WTC11 (cell line): ENCODE results near the gene ALK. TPM values are rescaled to one million over a fixed set of nuclear protein-coding genes. Genes with fewer than 3 reads are reported as not detected.

ENCODE experiments used
- ATAC-seq: fragments of 200-7000 bp; cut with Tn5 transposase; 2 replicates; pipeline ENCODE4 v1.10.0; 2021; ENCODE audit warnings: mild to moderate bottlenecking, moderate library complexity
- CTCF ChIA-PET: fragments of 300-600 bp; sonication (Branson Sonifier 250); formaldehyde crosslinking; loops from one replicate; lab custom pipeline; 2021; ENCODE audit warnings: antibody characterized with exemption; lab: Charles Lee
- POLR2A ChIA-PET: fragments of 350-600 bp; sonication (Branson Sonifier 250); formaldehyde crosslinking; loops from one replicate; lab custom pipeline; 2021; ENCODE audit warnings: antibody characterized with exemption; lab: Charles Lee
- DNase-seq: peaks from one replicate; pipeline ENCODE4 v3.0.0; 2021; ENCODE audit warnings: low spot score
- H3K27ac Mint-ChIP-seq: 2 replicates; pipeline ENCODE4 v1.8.0; 2021; ENCODE audit warnings: mixed read lengths
- H3K27me3 Mint-ChIP-seq: 2 replicates; pipeline ENCODE4 v1.8.0; 2021; ENCODE audit warnings: low read depth, mild to moderate bottlenecking, moderate library complexity, mixed read lengths
- H3K36me3 Mint-ChIP-seq: 2 replicates; pipeline ENCODE4 v1.8.0; 2021; ENCODE audit warnings: mixed read lengths
- H3K4me1 Mint-ChIP-seq: 2 replicates; pipeline ENCODE4 v1.8.0; 2022; ENCODE audit warnings: mixed read lengths
- H3K4me3 Mint-ChIP-seq: 2 replicates; pipeline ENCODE4 v1.8.0; 2021; ENCODE audit warnings: mild to moderate bottlenecking, moderate library complexity, mixed read lengths
- H3K9me3 Mint-ChIP-seq: 2 replicates; pipeline ENCODE4 v1.8.0; 2021; ENCODE audit warnings: mixed read lengths
- ARID4B ChIP-seq: sonication (generic); formaldehyde crosslinking; IDR thresholded peaks from 2 replicates; pipeline ENCODE4 v1.8.0; 2023; ENCODE audit warnings: missing genetic modification reagents, mild to moderate bottlenecking, borderline replicate concordance
- ATF1 ChIP-seq: sonication (generic); formaldehyde crosslinking; IDR thresholded peaks from 2 replicates; pipeline ENCODE4 v1.8.1; 2023; ENCODE audit warnings: mild to moderate bottlenecking, moderate library complexity, missing genetic modification reagents
- ERG ChIP-seq: fragments of 250-450 bp; sonication (Bioruptor Pico); IDR thresholded peaks from 2 replicates; pipeline ENCODE4 v1.8.0; 2021; ENCODE audit warnings: mild to moderate bottlenecking
- FOXP1 ChIP-seq: sonication (generic); formaldehyde crosslinking; IDR thresholded peaks from 2 replicates; pipeline ENCODE4 v1.8.0; 2022; ENCODE audit warnings: missing genetic modification reagents, mild to moderate bottlenecking, moderate library complexity, borderline replicate concordance
- GABPB1 ChIP-seq: sonication (generic); formaldehyde crosslinking; IDR thresholded peaks from 2 replicates; pipeline ENCODE4 v1.8.1; 2023; ENCODE audit warnings: mild to moderate bottlenecking, missing genetic modification reagents
- GTF2I ChIP-seq: fragments of 250-450 bp; sonication (Bioruptor Pico); conservative IDR thresholded peaks from 2 replicates; pipeline ENCODE4 v1.4.0; 2021; ENCODE audit warnings: mild to moderate bottlenecking
- HMGXB4 ChIP-seq: sonication (generic); formaldehyde crosslinking; IDR thresholded peaks from 2 replicates; pipeline ENCODE4 v1.8.1; 2023; ENCODE audit warnings: mild to moderate bottlenecking, moderate library complexity, missing genetic modification reagents
- JAZF1 ChIP-seq: fragments of 250-450 bp; sonication (Bioruptor Pico); IDR thresholded peaks from 2 replicates; pipeline ENCODE4 v1.9.0; 2021; ENCODE audit warnings: moderate library complexity, mild to moderate bottlenecking, inconsistent platforms
- MAX ChIP-seq: sonication (generic); formaldehyde crosslinking; IDR thresholded peaks from 2 replicates; pipeline ENCODE4 v1.8.0; 2022; ENCODE audit warnings: mild to moderate bottlenecking, missing genetic modification reagents
- MLX ChIP-seq: sonication (generic); formaldehyde crosslinking; IDR thresholded peaks from 2 replicates; pipeline ENCODE4 v1.8.1; 2023; ENCODE audit warnings: mild to moderate bottlenecking, missing genetic modification reagents, moderate library complexity
- MXD4 ChIP-seq: fragments of 250-450 bp; sonication (Bioruptor Pico); IDR thresholded peaks from 2 replicates; pipeline ENCODE4 v1.8.0; 2021; ENCODE audit warnings: mild to moderate bottlenecking, moderate library complexity, borderline replicate concordance
- OVOL2 ChIP-seq: fragments of 250-450 bp; sonication (Bioruptor Pico); IDR thresholded peaks from 2 replicates; pipeline ENCODE4 v1.9.0; 2021; ENCODE audit warnings: mild to moderate bottlenecking, borderline replicate concordance
- TCF7 ChIP-seq: sonication (generic); formaldehyde crosslinking; IDR thresholded peaks from 2 replicates; pipeline ENCODE4 v1.8.0; 2022; ENCODE audit warnings: mild to moderate bottlenecking, low read depth, missing genetic modification reagents, moderate library complexity
- ZMAT4 ChIP-seq: fragments of 250-450 bp; sonication (Bioruptor Pico); IDR thresholded peaks from 2 replicates; pipeline ENCODE4 v1.9.0; 2021; ENCODE audit warnings: mild to moderate bottlenecking
- ZNF138 ChIP-seq: sonication (generic); formaldehyde crosslinking; conservative IDR thresholded peaks from 2 replicates; pipeline ENCODE4 v1.8.1; 2022; ENCODE audit warnings: mild to moderate bottlenecking, moderate library complexity, missing genetic modification reagents
- ZNF512 ChIP-seq: sonication (generic); formaldehyde crosslinking; IDR thresholded peaks from 2 replicates; pipeline ENCODE4 v1.8.1; 2022; ENCODE audit warnings: missing genetic modification reagents, borderline replicate concordance
- total RNA-seq: library from RNA; stranded (reverse); gene quantifications from 3 replicates; pipeline ENCODE4 v1.2.3, GENCODE V29; 2021

Gene ALK
- total RNA-seq, 1 experiment from 2014 or later: not detected

GRCh38 chr2:29281916-29282247, 639.5 kb downstream of the ALK start:
- Mint-ChIP-seq H3K27ac (no peak overlapping the region), H3K27me3 (no peaks in the 10 kb centered on the region; the same call in 1 of the 2 replicates), H3K4me1 (peaks cover 9% of the 10 kb centered on the region), H3K9me3 (peaks cover 12% of the 10 kb centered on the region), H3K4me3 (no peak overlapping the region), H3K36me3 (peaks cover 4% of the 10 kb centered on the region; the same call in 1 of the 2 replicates)
- DNase-seq: no peak
- TF ChIP-seq MLX (CRISPR knock-in tag): no peak
- no peak for TF ChIP-seq ERG (CRISPR knock-in tag)
- TF ChIP-seq ARID4B (CRISPR knock-in tag): no peak
- ChIA-PET CTCF (interaction anchor here (1.1 to 1.3 kb wide), 3 partner anchors 28 to 69 kb away, joined by 3 to 5 read pairs (median 3); no protein-coding TSS in a partner anchor), POLR2A (no interaction called here)
- no peak for ATAC-seq

- ChIA-PET POLR2A (no interaction called here), CTCF (interaction anchor here (0.5 to 1.3 kb wide), 4 partner anchors 28 to 308 kb away, joined by 3 to 5 read pairs (median 3); no protein-coding TSS in a partner anchor)
- TF ChIP-seq MAX (no peak), HMGXB4 (CRISPR knock-in tag) (no peak)
- H3K36me3 Mint-ChIP-seq: peaks cover 4% of the 10 kb centered on the region; the same call in 1 of the 2 replicates
- ATAC-seq (peak; percentile 66), DNase-seq (no peak)
- no peak overlapping the region for H3K4me3 Mint-ChIP-seq
- H3K27ac Mint-ChIP-seq: peak overlapping the region; percentile 42; the same call in 1 of the 2 replicates
- H3K9me3 Mint-ChIP-seq: peaks cover 12% of the 10 kb centered on the region
- peaks cover 9% of the 10 kb centered on the region for H3K4me1 Mint-ChIP-seq
- H3K27me3 Mint-ChIP-seq: no peaks in the 10 kb centered on the region; the same call in 1 of the 2 replicates
These were observed 640.1 kb downstream of the ALK start for GRCh38 chr2:29281086-29281915.

GRCh38 chr2:29278966-29279365, 642.4 kb downstream of the ALK start:
- ATAC-seq: no peak

More at GRCh38 chr2:29278966-29279365, 642.4 kb downstream of the ALK start:
- peaks cover 10% of the 10 kb centered on the region for H3K4me1 Mint-ChIP-seq
- TF ChIP-seq TCF7 (CRISPR knock-in tag) (no peak), OVOL2 (CRISPR knock-in tag) (no peak), ATF1 (CRISPR knock-in tag) (no peak), JAZF1 (no peak), FOXP1 (CRISPR knock-in tag) (no peak), ZNF512 (CRISPR knock-in tag) (no peak), ZMAT4 (CRISPR knock-in tag) (no peak), GABPB1 (CRISPR knock-in tag) (no peak), ZNF138 (no peak), GTF2I (CRISPR knock-in tag) (no peak), MXD4 (no peak)
- TF ChIP-seq, all 79 proteins: peak for 0
- POLR2A ChIA-PET: no interaction called here
- Mint-ChIP-seq H3K4me3 (no peak overlapping the region), H3K27ac (no peak overlapping the region), H3K36me3 (peaks cover 4% of the 10 kb centered on the region; the same call in 1 of the 2 replicates), H3K9me3 (peaks cover 12% of the 10 kb centered on the region), H3K27me3 (no peaks in the 10 kb centered on the region; the same call in 1 of the 2 replicates)
- CTCF ChIA-PET: no interaction called here
- DNase-seq: no peak
